Astrocyte of the spinal cord (primary cell): ENCODE data around the gene ARSB.
"Not testable (repeated sequence)": the region's sequence is repeated elsewhere in the genome, so short reads cannot be mapped to it uniquely, and the experiment has no call there.

ENCODE experiments used
- DNase-seq: peaks from one replicate; pipeline ENCODE4 v3.0.0; 2011; ENCODE audit warnings: low read depth, low spot score
- H3K4me3 ChIP-seq: 2 replicates; pipeline ENCODE4 v1.5.1; 2011; ENCODE audit warnings: low read depth, mild to moderate bottlenecking, low read length, moderate library complexity
- CTCF ChIP-seq: IDR thresholded peaks from 2 replicates; pipeline ENCODE4 v1.5.1; 2012; ENCODE audit warnings: low read depth, mild to moderate bottlenecking, low read length, inconsistent platforms
- in situ Hi-C: cut with HindIII; loops from 2 replicates; pipeline ENCODE4 v1.10.0; 2017; ENCODE audit warnings: low sequenced_read_pairs

The ARSB gene

GRCh38 chr5:78912085-78912771 is 72.9 kb downstream of the ARSB start:
- peak; percentile 53 for DNase-seq
- no peak overlapping the region for H3K4me3 ChIP-seq
- in situ Hi-C loops: no loop called here
- TF ChIP-seq CTCF: no peak

GRCh38 chr5:78909224-78909983 is 75.7 kb downstream of the ARSB start:
- in situ Hi-C loops, DNase-seq: not testable (repeated sequence)

GRCh38 chr5:78908173-78909061 is 76.7 kb downstream of the ARSB start:
- no peak for TF ChIP-seq CTCF
- in situ Hi-C loops: no loop called here
- peak; percentile 88 for DNase-seq
- H3K4me3 ChIP-seq: peak overlapping the region; percentile 3

More at GRCh38 chr5:78909224-78909983, 75.7 kb downstream of the ARSB start:
- not testable (repeated sequence) for H3K4me3 ChIP-seq

GRCh38 chr5:78907255-78907891 is 77.7 kb downstream of the ARSB start:
- no peak for TF ChIP-seq CTCF
- in situ Hi-C loops: no loop called here
- H3K4me3 ChIP-seq: peak overlapping the region; percentile 3
- DNase-seq: peak; percentile 98

- in situ Hi-C loops: no loop called here
- no peak overlapping the region for H3K4me3 ChIP-seq
- TF ChIP-seq CTCF: no peak
Measured at GRCh38 chr5:78905084-78905938, 79.8 kb downstream of the ARSB start.

GRCh38 chr5:78903861-78904260 is 81.2 kb downstream of the ARSB start:
- in situ Hi-C loops: no loop called here
- H3K4me3 ChIP-seq: no peak overlapping the region
- TF ChIP-seq CTCF: no peak
- peak; percentile 58 for DNase-seq

More at GRCh38 chr5:78905084-78905938, 79.8 kb downstream of the ARSB start:
- peak; percentile 28 for DNase-seq
